Effector CD4-positive, alpha-beta T cell (primary cell): ENCODE results near the gene PCDHGA8.

ENCODE experiments used
- DNase-seq: peaks from one replicate; pipeline ENCODE4 v3.0.0-alpha.2; 2020

PCDHGA8 gene

DNA sequence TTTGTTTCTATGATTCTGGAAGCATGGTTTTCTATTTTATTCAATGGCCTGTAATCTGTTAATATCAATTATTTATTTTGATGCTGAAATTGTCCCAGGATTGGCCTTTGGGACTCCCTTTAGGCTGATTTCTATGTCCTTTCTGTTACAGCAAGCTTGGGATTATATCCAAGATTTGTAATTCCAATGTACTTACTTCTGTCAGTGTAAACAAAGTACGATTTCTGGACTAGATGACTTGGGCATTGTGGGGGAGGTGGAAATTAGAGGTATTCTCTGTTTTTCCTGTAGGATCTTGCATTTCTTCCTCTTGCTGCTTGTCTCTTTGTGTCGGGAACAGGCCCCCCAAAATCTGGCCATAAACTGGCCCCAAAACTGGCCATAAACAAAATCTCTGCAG, 41.6 kb downstream of the PCDHGA8 start:
- DNase-seq = no peak

GRCh38 chr5:141437221-141437620, 44.8 kb downstream of the PCDHGA8 start:
- no peak for DNase-seq

DNA sequence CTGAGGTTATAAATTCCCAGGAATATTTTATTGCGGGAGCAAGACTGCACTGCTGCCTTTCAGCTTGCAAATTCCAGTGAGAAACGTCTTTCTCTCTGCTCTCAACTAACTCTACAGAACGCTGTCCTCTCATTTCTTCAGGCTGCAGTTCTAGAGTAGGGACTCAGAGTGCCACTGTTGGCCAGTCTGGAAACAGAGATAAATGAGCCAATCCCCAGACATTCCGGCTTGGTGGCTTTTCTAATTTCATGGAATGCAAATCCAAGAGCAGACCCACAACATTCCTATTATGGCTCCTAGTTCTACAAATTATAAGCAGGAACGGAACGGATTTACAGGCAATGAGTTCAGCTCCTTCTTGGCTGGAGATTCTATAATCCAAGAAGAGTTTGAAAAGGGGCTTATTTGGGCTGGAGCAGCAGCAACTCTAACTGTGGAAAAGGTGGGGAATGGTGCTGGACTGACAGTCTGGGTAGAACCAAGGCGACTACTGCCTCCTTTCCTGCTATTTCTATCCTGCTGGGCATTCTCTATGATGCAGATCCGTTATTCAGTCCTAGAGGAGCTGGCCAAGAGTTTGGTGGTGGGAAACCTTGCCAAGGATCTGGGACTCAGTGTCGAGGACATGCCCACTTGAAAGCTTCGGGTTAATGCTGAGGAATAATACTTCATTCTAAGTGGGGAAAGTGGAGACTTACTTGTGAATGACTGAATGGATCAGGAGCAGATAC, 47.1 kb downstream of the PCDHGA8 start:
- no peak for DNase-seq

- DNase-seq = no peak
Measured at GRCh38 chr5:141440341-141440740, 47.9 kb downstream of the PCDHGA8 start.

DNA sequence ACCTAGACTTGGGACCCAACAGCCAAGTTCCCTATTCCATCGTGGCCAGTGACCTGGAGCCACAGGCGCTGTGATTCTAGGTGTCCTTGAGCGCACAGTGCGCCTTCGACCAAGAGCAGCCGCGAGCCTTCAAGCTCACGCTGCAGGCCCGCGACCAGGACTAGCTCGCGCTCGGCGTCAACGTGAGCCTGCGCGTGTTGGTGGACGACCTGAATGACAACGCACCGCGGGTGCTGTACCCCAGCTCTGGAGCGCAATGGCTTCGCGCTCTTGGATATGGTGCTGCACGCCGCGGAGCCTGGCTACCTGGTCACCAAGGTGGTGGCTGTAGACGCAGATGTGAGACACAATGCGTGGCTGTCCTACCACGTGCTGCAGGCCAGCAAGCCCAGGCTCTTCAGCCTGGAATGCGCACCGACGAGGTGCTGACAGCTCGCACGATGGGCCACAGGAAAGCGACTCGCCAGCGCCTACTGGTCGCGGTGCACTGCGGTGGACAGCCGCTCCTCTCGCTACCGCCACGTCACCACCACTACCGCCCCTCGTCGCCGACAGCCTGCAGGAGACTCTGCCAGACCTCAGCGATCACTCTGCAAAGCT, 49.2 kb downstream of the PCDHGA8 start:
- no peak for DNase-seq
